Left lung (tissue), 14 donors: Measurements from ENCODE around the gene KAT7. TPM values are rescaled to one million over a fixed set of nuclear protein-coding genes. Genes with fewer than 3 reads are reported as not detected.
A peak's percentile ranks its signal among the peaks of the same experiment; 100 is the strongest.

Experiments
- ATAC-seq: fragments of 200-7000 bp; cut with Tn5 transposase; one replicate; pipeline ENCODE4 v1.9.1; 2020; ENCODE audit warnings: moderate library complexity
- DNase-seq, 4 donors: peaks; one replicate each; pipeline ENCODE4 v3.0.0-alpha.2; 2013 to 2020
- H3K27ac ChIP-seq, 2 donors: fragments of 200-600 bp; sonication (generic) in 1 of 2; one replicate each; pipeline versions ENCODE4 v1.5.0 to v1.8.0; 2020 to 2021
- H3K27me3 ChIP-seq, 2 donors: fragments of 200-600 bp; sonication (generic) in 1 of 2; one replicate each; pipeline versions ENCODE4 v1.5.0 to v1.8.0; 2020 to 2021
- H3K36me3 ChIP-seq, 2 donors: fragments of 200-600 bp; sonication (generic) in 1 of 2; one replicate each; pipeline versions ENCODE4 v1.5.0 to v1.8.0; 2020 to 2021
- H3K4me1 ChIP-seq, 2 donors: fragments of 200-600 bp; one replicate each; pipeline ENCODE4 v1.8.0; 2021
- H3K4me3 ChIP-seq, 2 donors: fragments of 200-600 bp; sonication (generic) in 1 of 2; one replicate each; pipeline versions ENCODE4 v1.5.0 to v1.8.0; 2020 to 2021; ENCODE audit warnings: mild to moderate bottlenecking in 1 of 2
- H3K9me3 ChIP-seq, 2 donors: fragments of 200-600 bp; sonication (generic) in 1 of 2; one replicate each; pipeline versions ENCODE4 v1.5.0 to v1.8.0; 2020 to 2021
- CTCF ChIP-seq, 2 donors: fragments of 200-600 bp; sonication (generic) in 1 of 2; IDR thresholded peaks; one replicate each; pipeline versions ENCODE4 v1.5.0 to v1.8.0; 2021; ENCODE audit warnings: antibody characterized with exemption in 2 of 2
- intact Hi-C, 2 donors: fragments of 100-400 bp; cut with DNase I; formaldehyde crosslinking; loops; one replicate each; pipeline versions ENCODE4 v1.11.2 to v1.14.2; 2022
- long read RNA-seq, 12 donors: library from polyadenylated mRNA in 2 of 12; unstranded in 2 of 12; transcript quantifications; one replicate each; pipeline ENCODE4 v2.0.0 and lab custom pipeline, GENCODE V29; 2019 to 2026
- polyA plus RNA-seq, 6 donors: library from polyadenylated mRNA; unstranded; fragments of 120-200 nt; gene quantifications; one replicate each; pipeline ENCODE4 v1.2.1, GENCODE V29; 2013; ENCODE audit not compliant: insufficient read length in 6 of 6
- total RNA-seq, 2 donors: library from RNA; stranded (reverse); fragmentation: NEBNext Ultra II Directional; extraction: Animal tissue kit (Norgen Biotek cat#: 25700); gene quantifications; one replicate each; pipeline ENCODE4 v1.2.1, GENCODE V29; 2021
- donor health status: DM: no; HTN: yes; CAD: no.
- donor health status: DM: no; HTN: no; CAD: no.

Gene KAT7
- 10 to 100 TPM; 51.3 to 55.4 TPM for total RNA-seq
- 10 to 100 TPM; 44.1 to 56.7 (median 50.5) TPM for polyA plus RNA-seq
- long read RNA-seq, donor 1, full-length matches to known transcripts, result 7 of 7 reads
- long read RNA-seq, donor 1, partial matches to known transcripts, result 0 of 7 reads
- long read RNA-seq, donor 1, other reads (novel, unspliced or antisense), result 0 of 7 reads
- long read RNA-seq, donor 2, full-length matches to known transcripts, result 10 of 27 reads
- long read RNA-seq, donor 2, partial matches to known transcripts, result 17 of 27 reads
- long read RNA-seq, donor 2, other reads (novel, unspliced or antisense), result 0 of 27 reads
- long read RNA-seq, donor 3, full-length matches to known transcripts, result 3 of 10 reads
- long read RNA-seq, donor 3, partial matches to known transcripts, result 7 of 10 reads
- long read RNA-seq, donor 3, other reads (novel, unspliced or antisense), result 0 of 10 reads
- long read RNA-seq, donor 4, partial matches to known transcripts, result 3 of 6 reads
- long read RNA-seq, donor 4, other reads (novel, unspliced or antisense), result 2 of 6 reads
- long read RNA-seq, donor 5, full-length matches to known transcripts, result 6 of 6 reads
- long read RNA-seq, donor 5, partial matches to known transcripts, result 0 of 6 reads
- long read RNA-seq, donor 5, other reads (novel, unspliced or antisense), result 0 of 6 reads
- long read RNA-seq, donor 6, full-length matches to known transcripts, result 8 of 8 reads
- long read RNA-seq, donor 6, partial matches to known transcripts, result 0 of 8 reads
- long read RNA-seq, donor 6, other reads (novel, unspliced or antisense), result 0 of 8 reads
- long read RNA-seq, donor 7, partial matches to known transcripts, result 0 of 1 reads
- long read RNA-seq, donor 7, other reads (novel, unspliced or antisense), result 0 of 1 reads
- long read RNA-seq, donor 8, full-length matches to known transcripts, result 4 of 4 reads
- long read RNA-seq, donor 8, partial matches to known transcripts, result 0 of 4 reads
- long read RNA-seq, donor 8, other reads (novel, unspliced or antisense), result 0 of 4 reads
- long read RNA-seq, donor 9, result 0 reads
- long read RNA-seq, donor 10, partial matches to known transcripts, result 1 of 1 reads
- long read RNA-seq, donor 10, other reads (novel, unspliced or antisense), result 0 of 1 reads
- long read RNA-seq, donor 11, result 0 reads
- long read RNA-seq, donor 12, full-length matches to known transcripts, result 8 of 8 reads
- long read RNA-seq, donor 12, partial matches to known transcripts, result 0 of 8 reads
- long read RNA-seq, donor 12, other reads (novel, unspliced or antisense), result 0 of 8 reads

GRCh38 chr17:49788478-49789242 is at the start of gene KAT7:
Gene KAT7 (plus strand): TSS chr17:49788681. CDS start chr17:49788835, 154 bp downstream.
- no peak for TF ChIP-seq CTCF (IDR thresholded peaks at IDR 0.05)
- peak; percentile 96 for ATAC-seq
- Histone ChIP-seq H3K4me3 (peak within 1 kb of the TSS; percentile 95 to 96), H3K9me3 (no peaks in the 10 kb centered on the region), H3K27me3 (no peaks in the 10 kb centered on the region), H3K27ac (peak within 1 kb of the TSS; percentile 100), H3K36me3 (peaks cover 0 to 22% of the 10 kb centered on the region in 2 donors), H3K4me1 (peaks cover 13 to 32% of the 10 kb centered on the region in 2 donors)
- peak; percentile 97 to 100 (median 98) for DNase-seq
- intact Hi-C loops, result loop anchor here in 1 of 2 donors (10.0 kb wide), 1 partner anchor 214 kb away; the partner anchor contains the start of gene NXPH3

- intact Hi-C loops, result no loop called here
- H3K4me1 ChIP-seq, result peaks cover 30 to 66% of the 10 kb centered on the region in 2 donors
- no peaks in the 10 kb centered on the region for H3K27me3 ChIP-seq
- H3K9me3 ChIP-seq, result no peaks in the 10 kb centered on the region
- DNase-seq, result peak in 3 of 4 donors; percentile 41 to 90 (median 81)
- H3K27ac ChIP-seq, result peak overlapping the region; percentile 51 to 95
- no peak for TF ChIP-seq CTCF (IDR thresholded peaks at IDR 0.05)
- peak; percentile 74 for ATAC-seq
- no peaks in the 10 kb centered on the region for H3K36me3 ChIP-seq
- peak overlapping the region in 1 of 2 donors; percentile 11 for H3K4me3 ChIP-seq
These were observed 48.7 kb upstream of the KAT7 start for GRCh38 chr17:49739641-49740271.

- TF ChIP-seq CTCF (IDR thresholded peaks at IDR 0.05), result no peak
- Histone ChIP-seq H3K9me3 (no peaks in the 10 kb centered on the region), H3K27ac (peak overlapping the region; percentile 14 to 95), H3K36me3 (no peaks in the 10 kb centered on the region), H3K4me1 (peaks cover 30 to 62% of the 10 kb centered on the region in 2 donors), H3K27me3 (no peaks in the 10 kb centered on the region), H3K4me3 (no peak overlapping the region)
- intact Hi-C loops, result no loop called here
- ATAC-seq (peak; percentile 27), DNase-seq (no peak)
These were observed 47.3 kb upstream of the KAT7 start for GRCh38 chr17:49741009-49741691.

- intact Hi-C loops, result no loop called here
- H3K4me3 ChIP-seq, result no peak overlapping the region
- H3K27ac ChIP-seq, result peak overlapping the region in 1 of 2 donors; percentile 95
- no peaks in the 10 kb centered on the region for H3K36me3 ChIP-seq
- ATAC-seq, result no peak
- no peak for TF ChIP-seq CTCF (IDR thresholded peaks at IDR 0.05)
- no peak for DNase-seq
- peaks cover 30 to 66% of the 10 kb centered on the region in 2 donors for H3K4me1 ChIP-seq
- no peaks in the 10 kb centered on the region for H3K9me3 ChIP-seq
- no peaks in the 10 kb centered on the region for H3K27me3 ChIP-seq
These were observed 46.8 kb upstream of the KAT7 start for GRCh38 chr17:49741692-49742076.
